Lower leg skin (tissue), 3 donors: Measurements from ENCODE around the gene DUOXA1.

Source experiments
- CTCF ChIP-seq, 3 donors: fragments of 450-650 bp; IDR thresholded peaks; one replicate each; pipeline ENCODE4 v1.5.1; 2016; ENCODE audit warnings: antibody characterized with exemption in 3 of 3, mild to moderate bottlenecking in 3 of 3, moderate library complexity in 2 of 3
- POLR2A ChIP-seq, 2 donors: fragments of 450-650 bp; IDR thresholded peaks; one replicate each; pipeline ENCODE4 v1.6.1; 2016 to 2017; ENCODE audit warnings: antibody characterized with exemption in 2 of 2, mild to moderate bottlenecking in 1 of 2, moderate library complexity in 1 of 2

GRCh38 chr15:45171912-45172311 is 42.2 kb upstream of the DUOXA1 start:
- TF ChIP-seq CTCF (IDR thresholded peaks at IDR 0.05): no peak
- no peak for TF ChIP-seq POLR2A (IDR thresholded peaks at IDR 0.05)
